MG63 (cell line): ENCODE results near the gene ELL. TPM values are rescaled to one million over a fixed set of nuclear protein-coding genes. Genes with fewer than 3 reads are reported as not detected.

Experiments
- DNase-seq: peaks from one replicate; pipeline ENCODE4 v3.0.0-alpha.2; 2020
- H3K27me3 ChIP-seq: fragments of 250-450 bp; sonication (Bioruptor Pico); 2 replicates; pipeline ENCODE4 v1.5.1; 2020; ENCODE audit warnings: mild to moderate bottlenecking, moderate library complexity
- H3K36me3 ChIP-seq: fragments of 250-450 bp; sonication (Bioruptor Pico); 2 replicates; pipeline ENCODE4 v1.5.1; 2020; ENCODE audit warnings: mild to moderate bottlenecking, moderate library complexity
- H3K4me3 ChIP-seq: fragments of 250-450 bp; sonication (Bioruptor Pico); 2 replicates; pipeline ENCODE4 v1.5.1; 2020; ENCODE audit warnings: mild to moderate bottlenecking, moderate library complexity
- H3K9me3 ChIP-seq: fragments of 250-450 bp; sonication (Bioruptor Pico); 2 replicates; pipeline ENCODE4 v1.5.1; 2020; ENCODE audit warnings: mild to moderate bottlenecking, moderate library complexity
- total RNA-seq: library from RNA; depleted of rRNA; stranded (reverse); fragments of >200 nt; shearing (Covaris generic); gene quantifications from 2 replicates; pipeline ENCODE4 v1.2.3, GENCODE V29; 2014; ENCODE audit warnings: low replicate concordance; rRNA removed

ELL gene
- total RNA-seq, 1 experiment from 2014 or later = 22.1 TPM

GRCh38 chr19:18397242-18398202 lies 124.3 kb downstream of the ELL start, which contains the start of gene LRRC25:
Gene LRRC25, minus strand, starts transcription at chr19:18397622. Its CDS starts 659 bp downstream, at chr19:18396963.
- H3K4me3 ChIP-seq = no peak within 1 kb of the TSS
- no peaks in the 10 kb centered on the region for H3K27me3 ChIP-seq
- no peaks in the 10 kb centered on the region for H3K36me3 ChIP-seq
- H3K9me3 ChIP-seq = peaks cover 2% of the 10 kb centered on the region; the same call in 1 of the 2 replicates
- no peak for DNase-seq

DNA sequence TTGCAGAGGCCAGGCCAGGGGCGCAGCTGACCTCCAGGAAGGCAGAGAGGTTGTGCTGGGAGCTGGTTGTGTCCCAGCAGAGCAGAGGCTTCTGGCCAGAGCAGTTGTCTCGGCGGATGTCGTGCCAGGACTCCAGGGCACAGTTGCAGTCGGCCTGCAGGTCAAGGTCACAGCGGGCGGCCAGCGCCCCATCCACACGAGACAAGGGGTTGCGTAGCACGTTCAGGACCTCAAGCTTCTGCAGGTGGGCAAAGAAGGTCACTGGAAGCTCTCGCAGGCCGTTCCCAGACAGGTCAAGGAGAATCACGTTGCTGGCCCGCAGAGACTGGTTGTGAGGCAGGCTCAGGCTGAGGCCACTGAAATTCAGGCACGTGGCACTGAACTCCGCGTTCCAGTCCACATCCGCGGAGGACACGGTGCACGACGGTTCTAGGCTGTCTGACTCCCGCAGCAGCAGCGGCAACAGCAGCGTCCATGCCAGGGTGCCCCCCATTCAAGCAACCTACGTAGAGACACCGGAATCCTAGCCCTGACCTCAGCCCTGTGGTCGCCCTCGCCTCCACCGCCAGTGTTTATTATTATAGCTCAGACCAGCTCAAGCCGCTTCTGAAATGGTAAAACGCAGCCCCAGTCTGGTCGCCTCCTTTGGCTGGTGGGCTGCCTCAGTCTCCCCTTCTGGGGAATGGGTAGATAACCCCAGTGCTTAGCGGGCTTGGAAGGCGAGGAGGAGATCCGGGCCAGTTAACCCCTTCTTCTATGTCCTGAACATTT lies 125.2 kb downstream of the ELL start:
- H3K9me3 ChIP-seq = peaks cover 2% of the 10 kb centered on the region; the same call in 1 of the 2 replicates
- DNase-seq = no peak
- H3K4me3 ChIP-seq = no peak overlapping the region
- H3K27me3 ChIP-seq = no peaks in the 10 kb centered on the region
- H3K36me3 ChIP-seq = no peaks in the 10 kb centered on the region

- H3K36me3 ChIP-seq = peaks cover 4% of the 10 kb centered on the region; the same call in 1 of the 2 replicates
- no peak overlapping the region for H3K4me3 ChIP-seq
- no peak for DNase-seq
- H3K27me3 ChIP-seq = no peaks in the 10 kb centered on the region
- no peaks in the 10 kb centered on the region for H3K9me3 ChIP-seq
Measured at GRCh38 chr19:18393836-18394235, 128.0 kb downstream of the ELL start.

- H3K9me3 ChIP-seq = no peaks in the 10 kb centered on the region
- H3K4me3 ChIP-seq = no peak overlapping the region
- no peak for DNase-seq
- H3K36me3 ChIP-seq = peaks cover 4% of the 10 kb centered on the region; the same call in 1 of the 2 replicates
- no peaks in the 10 kb centered on the region for H3K27me3 ChIP-seq
Measured at GRCh38 chr19:18392926-18393325, 128.9 kb downstream of the ELL start.

Other genes starting within 250 kb of the ELL start
- gene IQCN, start 247.6 kb downstream of the ELL start, total RNA-seq = 0.03 and 0.05 TPM in 2 replicates
- 85.7 and 102 TPM in 2 replicates for gene JUND, start 240.4 kb downstream of the ELL start, total RNA-seq
- gene LSM4, start 199.0 kb downstream of the ELL start, total RNA-seq = 335 and 636 TPM in 2 replicates
- 5.5 and 11.2 TPM in 2 replicates for gene PGPEP1, start 181.5 kb downstream of the ELL start, total RNA-seq
- gene GDF15, start 135.9 kb downstream of the ELL start, total RNA-seq = 2.3 and 13.1 TPM in 2 replicates
- gene LRRC25, start 124.4 kb downstream of the ELL start, total RNA-seq = not detected in 2 replicates
- 187 and 203 TPM in 2 replicates for gene SSBP4, start 102.7 kb downstream of the ELL start, total RNA-seq
- 0.40 and 4.4 TPM in 2 replicates for gene ISYNA1, start 83.9 kb downstream of the ELL start, total RNA-seq
- 291 and 381 TPM in 2 replicates for gene FKBP8, start 21.5 kb upstream of the ELL start, total RNA-seq
- 140 and 145 TPM in 2 replicates for gene KXD1, start 35.8 kb upstream of the ELL start, total RNA-seq
- gene UBA52, start 49.8 kb upstream of the ELL start, total RNA-seq = 457 and 1,435 TPM in 2 replicates
- 127 and 179 TPM in 2 replicates for gene REX1BD, start 66.7 kb upstream of the ELL start, total RNA-seq
- 6.6 and 16.9 TPM in 2 replicates for gene CRLF1, start 84.7 kb upstream of the ELL start, total RNA-seq
- 0.36 TPM in 1 of 2 replicates, not detected in the other for gene TMEM59L, start 90.8 kb upstream of the ELL start, total RNA-seq
- gene KLHL26, start 115.0 kb upstream of the ELL start, total RNA-seq = 1.9 and 8.6 TPM in 2 replicates
- gene CRTC1, start 161.6 kb upstream of the ELL start, total RNA-seq = 2.4 and 3.6 TPM in 2 replicates